K562 (cell line): Measurements from ENCODE around the gene OTOP3. TPM values are rescaled to one million over a fixed set of nuclear protein-coding genes. Genes with fewer than 3 reads are reported as not detected.
A peak's percentile ranks its signal among the peaks of the same experiment; 100 is the strongest.

Experiments used
- ATAC-seq: fragments of 200-7000 bp; cut with Tn5 transposase; 3 replicates; pipeline ENCODE4 v1.9.1; 2020; ENCODE audit warnings: moderate library complexity
- BruUV-seq: library from RNA; stranded (reverse); fragments of 400-500 nt; replicated peaks from 2 replicates; lab custom pipeline; 2021; lab: Mats Ljungman, UMichigan
- CTCF ChIA-PET: fragments of 300-600 bp; formaldehyde crosslinking; extraction: SDS; loops from one replicate; lab custom pipeline; 2021; ENCODE audit warnings: low intra/inter-chr PET ratio; lab: Yijun Ruan, JAX
- POLR2A ChIA-PET: fragments of 300-600, 350-650 bp; sonication (Branson Sonifier 250); formaldehyde crosslinking; extraction: SDS; loops from one replicate; lab custom pipeline; 2021; ENCODE audit warnings: antibody characterized with exemption, inconsistent platforms; lab: Yijun Ruan, JAX
- DNase-seq, 4 experiments: peaks; one replicate each; pipeline versions ENCODE4 v3.0.0 to v3.0.0-alpha.2; 2011 to 2018; ENCODE audit warnings: low spot score in 3 of 4, mixed read lengths in 3 of 4; ENCODE audit errors: extremely low read depth in 1 of 4
- FAIRE-seq: peaks from 2 replicates; lab custom pipeline; 2011; peaks lifted over from hg19 to GRCh38; lab: Jason Lieb, UNC
- H2AFZ ChIP-seq: 2 replicates; pipeline ENCODE4 v1.6.0; 2011; ENCODE audit warnings: low read depth, low read length, control low read depth, inconsistent platforms
- H3K27ac ChIP-seq: fragments of 200-600 bp; 3 replicates; pipeline ENCODE4 v1.8.0; 2011; ENCODE audit warnings: low read depth, mild to moderate bottlenecking, control low read depth, inconsistent platforms, low read length, moderate library complexity, mixed read lengths; ENCODE audit errors: extremely low read depth
- H3K27me3 ChIP-seq, 2 experiments: fragments of 300-600 bp in 1 of 2; 2 replicates in 1 of 2; 3 replicates in 1 of 2; pipeline versions ENCODE4 v1.6.0 to v1.8.0; 2011; ENCODE audit warnings: inconsistent platforms in 2 of 2, low read length in 2 of 2, mild to moderate bottlenecking in 1 of 2, mixed read lengths in 1 of 2, moderate library complexity in 1 of 2; ENCODE audit not compliant: control insufficient read depth in 2 of 2, insufficient read depth in 2 of 2
- H3K36me3 ChIP-seq: fragments of 300-600 bp; 3 replicates; pipeline ENCODE4 v1.8.0; 2011; ENCODE audit warnings: mild to moderate bottlenecking, low read length, inconsistent platforms; ENCODE audit not compliant: control insufficient read depth, insufficient read depth
- H3K4me1 ChIP-seq, 2 experiments: fragments of 200-600 bp in 1 of 2; replicated peaks in 1 of 2; 2 replicates in 1 of 2; 3 replicates in 1 of 2; pipeline versions ENCODE4 v1.5.1 to v1.8.0; 2011; ENCODE audit warnings: inconsistent platforms in 2 of 2, low read length in 2 of 2, mild to moderate bottlenecking in 1 of 2, mixed read lengths in 1 of 2, moderate library complexity in 1 of 2; ENCODE audit not compliant: control insufficient read depth in 2 of 2, insufficient read depth in 2 of 2
- H3K4me2 ChIP-seq: 2 replicates; pipeline ENCODE4 v1.6.1; 2011; ENCODE audit warnings: low read length, control low read depth, inconsistent platforms, mixed read lengths; ENCODE audit not compliant: insufficient read depth
- H3K4me3 ChIP-seq: fragments of 200-600 bp; sonication (generic), shearing (Covaris generic); 2 replicates; pipeline ENCODE4 v1.5.1; 2016; ENCODE audit warnings: control low read depth, inconsistent platforms
- H3K79me2 ChIP-seq: fragments of 200-600 bp; 3 replicates; pipeline ENCODE4 v1.8.0; 2011; ENCODE audit warnings: low read length, inconsistent platforms; ENCODE audit not compliant: control insufficient read depth, insufficient read depth
- H3K9ac ChIP-seq, 2 experiments: 2 replicates each; pipeline versions ENCODE4 v1.6.0 to v1.6.1; 2011; ENCODE audit warnings: low read depth in 2 of 2, low read length in 2 of 2, control low read depth in 1 of 2, inconsistent platforms in 1 of 2, mild to moderate bottlenecking in 1 of 2, mixed read lengths in 1 of 2; ENCODE audit not compliant: insufficient read depth in 1 of 2
- H3K9me1 ChIP-seq: one replicate; pipeline ENCODE4 v1.6.0; 2011; ENCODE audit warnings: inconsistent platforms, mild to moderate bottlenecking, low read length, moderate library complexity; ENCODE audit not compliant: control insufficient read depth, insufficient read depth
- H3K9me3 ChIP-seq: replicated peaks from 2 replicates; pipeline ENCODE4 v1.5.1; 2011; ENCODE audit warnings: low read depth, low read length, inconsistent platforms; ENCODE audit not compliant: control insufficient read depth, insufficient read depth
- H4K20me1 ChIP-seq: replicated peaks from 2 replicates; pipeline ENCODE4 v1.6.1; 2011; ENCODE audit warnings: low read length, inconsistent platforms, mixed read lengths; ENCODE audit not compliant: control insufficient read depth, insufficient read depth
- ARID1B ChIP-seq: fragments of 450-650 bp; IDR thresholded peaks from 2 replicates; pipeline ENCODE4 v1.6.1; 2016; ENCODE audit warnings: antibody characterized with exemption, mild to moderate bottlenecking, inconsistent platforms
- ATF7 ChIP-seq: fragments of 450-650 bp; IDR thresholded peaks from 2 replicates; pipeline ENCODE4 v1.7.1; 2014; ENCODE audit warnings: mild to moderate bottlenecking, moderate library complexity
- DEAF1 ChIP-seq: fragments of 450-650 bp; formaldehyde crosslinking; IDR thresholded peaks from 2 replicates; pipeline ENCODE4 v1.4.0; 2020; ENCODE audit warnings: mild to moderate bottlenecking, moderate library complexity
- L3MBTL2 ChIP-seq: fragments of 450-650 bp; IDR thresholded peaks from 2 replicates; pipeline ENCODE4 v1.6.1; 2016; ENCODE audit warnings: mild to moderate bottlenecking, moderate library complexity
- SMARCA5 ChIP-seq: fragments of 450-650 bp; IDR thresholded peaks from 2 replicates; pipeline ENCODE4 v1.6.1; 2016
- TEAD4 ChIP-seq, 2 experiments: sonication (generic) in 1 of 2; formaldehyde crosslinking in 1 of 2; IDR thresholded peaks; 2 replicates each; pipeline versions ENCODE4 v1.6.1 to v1.8.0; 2012 to 2022; ENCODE audit warnings: borderline replicate concordance in 1 of 2, inconsistent platforms in 1 of 2, low read length in 1 of 2, mild to moderate bottlenecking in 1 of 2, missing genetic modification reagents in 1 of 2
- USF2 ChIP-seq: sonication (generic); formaldehyde crosslinking; IDR thresholded peaks from 2 replicates; pipeline ENCODE4 v1.5.0; 2020; ENCODE audit warnings: missing genetic modification reagents
- ZBTB9 ChIP-seq: fragments of 450-650 bp; formaldehyde crosslinking; IDR thresholded peaks from 2 replicates; pipeline ENCODE4 v1.4.0; 2020; ENCODE audit warnings: mild to moderate bottlenecking, moderate library complexity
- ZKSCAN1 ChIP-seq: fragments of 150-350 bp; IDR thresholded peaks from 2 replicates; pipeline ENCODE4 v1.6.1; 2016; ENCODE audit warnings: low read depth, low read length
- ZNF124 ChIP-seq: sonication (generic); formaldehyde crosslinking; IDR thresholded peaks from 2 replicates; pipeline ENCODE4 v1.8.1; 2022; ENCODE audit warnings: missing genetic modification reagents
- WGBS: fragments of 100-300 bp; shearing (Covaris generic); methylation state at CpG from one replicate; pipeline ENCODE4 v1.1.6; 2016; ENCODE audit warnings: low coverage, mixed read lengths; ENCODE audit not compliant: insufficient coverage; ENCODE audit errors: missing lambda C conversion rate; 5-methylcytosine and 5-hydroxymethylcytosine counted together
- in situ Hi-C: fragments of 300-500 bp; cut with MboI; formaldehyde crosslinking; loops from 4 replicates; pipeline ENCODE4 v1.15.0; 2018; ENCODE audit warnings: inconsistent platforms, mixed read lengths
- intact Hi-C: fragments of 100-400 bp; cut with micrococcal nuclease; formaldehyde crosslinking; loops from 2 replicates; pipeline ENCODE4 v1.14.2; 2022
- polyA plus RNA-seq, 8 experiments: library from polyadenylated mRNA; depleted of rRNA in 4 of 8; stranded (reverse) in 5 of 8; unstranded in 3 of 8; fragments of >200 nt; fragmentation: Nextera tagmentation in 2 of 8; fragmentation: Illumina TruSeq in 1 of 8; extraction: Ambion mirVana in 2 of 8; extraction: Trizol in 1 of 8; gene quantifications; 2 replicates each; pipeline versions ENCODE4 v1.2.1 to v1.2.3, GENCODE V29; 2011 to 2014; ENCODE audit warnings: inconsistent platforms in 1 of 8, missing spikeins in 1 of 8
- total RNA-seq, 7 experiments: library from RNA; depleted of rRNA in 6 of 7; stranded (reverse); fragments of >200 nt in 6 of 7; fragmentation: Illumina TruSeq in 2 of 7; extraction: Trizol in 2 of 7; gene quantifications; 2 replicates each; pipeline versions ENCODE4 v1.2.1 to v1.2.3, GENCODE V29; 2011 to 2021; ENCODE audit warnings: low replicate concordance in 1 of 7

Gene OTOP3
- total and polyA plus RNA-seq, 9 of the 15 experiments (the other 6 are each of a cell fraction or from before 2014, with no cell fraction given) = not detected

- H4K20me1 ChIP-seq = 0 out of 2 replicates have a peak, but pooled peaks cover 11% of the 10 kb centered on the region
- no peak for ATAC-seq
- 0 out of 2 replicates have a peak, but pooled peaks have one; percentile 23 for TF ChIP-seq ZKSCAN1
- TF ChIP-seq TEAD4 (IDR thresholded peaks at IDR 0.05; ENCODE audit: low read length) = no peak
- TF ChIP-seq TEAD4 (CRISPR knock-in tag; IDR thresholded peaks at IDR 0.05; ENCODE audit: borderline replicate concordance) = no peak
- TF ChIP-seq, all 486 proteins: peak for 1
- in situ Hi-C loops = no loop called here
- Histone ChIP-seq H3K4me1 (no peaks in the 10 kb centered on the region; a peak in 1 of 5 replicates), H3K36me3 (no peaks in the 10 kb centered on the region), H3K4me2 (no peak overlapping the region), H3K4me3 (no peak overlapping the region), H3K79me2 (no peaks in the 10 kb centered on the region), H3K9ac (no peak overlapping the region), H2AFZ (no peak overlapping the region), H3K27me3 (peaks cover 25 to 58% of the 10 kb centered on the region in 2 experiments; a peak in 4 of 5 replicates), H3K9me3 (no peaks in the 10 kb centered on the region), H3K9me1 (no peaks in the 10 kb centered on the region), H3K27ac (no peak overlapping the region)
- BruUV-seq = no TSS peak
- CTCF ChIA-PET = no interaction called here
- DNase-seq = no peak
- POLR2A ChIA-PET = no interaction called here
- no peak for FAIRE-seq
- intact Hi-C loops = no loop called here
- WGBS = 1% methylated on average over 8 of the region's 8 CpGs
These were observed 35.5 kb upstream of the OTOP3 start for GRCh38 chr17:74900208-74900607.

GRCh38 chr17:74901353-74902135 lies 34.2 kb upstream of the OTOP3 start:
- Histone ChIP-seq H4K20me1 (0 out of 2 replicates have a peak, but pooled peaks cover 7% of the 10 kb centered on the region), H3K36me3 (no peaks in the 10 kb centered on the region), H2AFZ (no peak overlapping the region), H3K4me1 (no peaks in the 10 kb centered on the region; a peak in 1 of 5 replicates), H3K9ac (no peak overlapping the region; a peak in 1 of 4 replicates), H3K79me2 (no peaks in the 10 kb centered on the region), H3K4me3 (no peak overlapping the region), H3K27me3 (peaks cover 18 to 47% of the 10 kb centered on the region in 2 experiments; a peak in 4 of 5 replicates), H3K9me3 (no peaks in the 10 kb centered on the region), H3K9me1 (no peaks in the 10 kb centered on the region), H3K4me2 (no peak overlapping the region), H3K27ac (no peak overlapping the region)
- ChIA-PET CTCF (no interaction called here), POLR2A (interaction anchor here (0.5 to 1.0 kb wide), 2 partner anchors 12 to 1659 kb away, joined by 3 to 4 read pairs; no protein-coding TSS in a partner anchor)
- no TSS peak for BruUV-seq
- ATAC-seq = peak; percentile 54; the same call in 2 of the 3 replicates
- no peak for FAIRE-seq
- in situ Hi-C loops = no loop called here
- no peak for DNase-seq
- 9% methylated on average over 13 of the region's 14 CpGs for WGBS
- intact Hi-C loops = no loop called here
- TF ChIP-seq ZBTB9 (CRISPR knock-in tag) = no peak
- TF ChIP-seq SMARCA5 = no peak
- no peak for TF ChIP-seq USF2
- no peak for TF ChIP-seq ARID1B
- peak; percentile 42; the same call in 1 of the 2 replicates for TF ChIP-seq L3MBTL2
- TF ChIP-seq ZNF124 (CRISPR knock-in tag) = no peak
- peak; percentile 32; the same call in 1 of the 2 replicates for TF ChIP-seq ATF7
- TF ChIP-seq DEAF1 (CRISPR knock-in tag) = no peak
